ENCODE data around the gene ZNF138.

- no peak for TF ChIP-seq CTCF (IDR thresholded peaks at IDR 0.05 in 2 of 3, conservative IDR thresholded peaks at IDR 0.05 in 1 of 3; ENCODE audit: control insufficient read depth in 2 of 3, extremely low read depth in 1 of 3, insufficient read depth in 1 of 3, low read depth in 3 of 3, low read length in 3 of 3)
- TF ChIP-seq REST (IDR thresholded peaks at IDR 0.05; ENCODE audit: low read depth, low read length) = no peak
- TF ChIP-seq KDM1A (IDR thresholded peaks at IDR 0.05; ENCODE audit: borderline replicate concordance) = no peak
- no peak for TF ChIP-seq POLR2A (IDR thresholded peaks at IDR 0.05; ENCODE audit: low read depth, low read length)
- TF ChIP-seq RB1 (IDR thresholded peaks at IDR 0.05; ENCODE audit: borderline replicate concordance) = no peak
- TF ChIP-seq BCL11A (IDR thresholded peaks at IDR 0.05; ENCODE audit: low read depth, low read length) = no peak
- no peak for TF ChIP-seq SRF (IDR thresholded peaks at IDR 0.05; ENCODE audit: low read depth in 2 of 2, low read length in 2 of 2)
These were observed 55.8 kb downstream of the ZNF138 start for GRCh38 chr7:64849924-64850499.
